GM18861 (cell line): ENCODE data around the gene SRRM1.
"Not testable (repeated sequence)": the region's sequence is repeated elsewhere in the genome, so short reads cannot be mapped to it uniquely, and the experiment has no call there.

ENCODE experiments used
- ATAC-seq: cut with Tn5 transposase; IDR thresholded peaks from one replicate; pipeline ENCODE4 v1.9.1; 2021; ENCODE audit not compliant: unreplicated experiment

The SRRM1 gene

GRCh38 chr1:24693827-24694379 is 50.8 kb downstream of the SRRM1 start:
- no peak for ATAC-seq

GRCh38 chr1:24694380-24694843 is 51.3 kb downstream of the SRRM1 start:
- ATAC-seq = peak; percentile 62

- no peak for ATAC-seq
Observed at GRCh38 chr1:24695202-24695974, 52.3 kb downstream of the SRRM1 start.

DNA sequence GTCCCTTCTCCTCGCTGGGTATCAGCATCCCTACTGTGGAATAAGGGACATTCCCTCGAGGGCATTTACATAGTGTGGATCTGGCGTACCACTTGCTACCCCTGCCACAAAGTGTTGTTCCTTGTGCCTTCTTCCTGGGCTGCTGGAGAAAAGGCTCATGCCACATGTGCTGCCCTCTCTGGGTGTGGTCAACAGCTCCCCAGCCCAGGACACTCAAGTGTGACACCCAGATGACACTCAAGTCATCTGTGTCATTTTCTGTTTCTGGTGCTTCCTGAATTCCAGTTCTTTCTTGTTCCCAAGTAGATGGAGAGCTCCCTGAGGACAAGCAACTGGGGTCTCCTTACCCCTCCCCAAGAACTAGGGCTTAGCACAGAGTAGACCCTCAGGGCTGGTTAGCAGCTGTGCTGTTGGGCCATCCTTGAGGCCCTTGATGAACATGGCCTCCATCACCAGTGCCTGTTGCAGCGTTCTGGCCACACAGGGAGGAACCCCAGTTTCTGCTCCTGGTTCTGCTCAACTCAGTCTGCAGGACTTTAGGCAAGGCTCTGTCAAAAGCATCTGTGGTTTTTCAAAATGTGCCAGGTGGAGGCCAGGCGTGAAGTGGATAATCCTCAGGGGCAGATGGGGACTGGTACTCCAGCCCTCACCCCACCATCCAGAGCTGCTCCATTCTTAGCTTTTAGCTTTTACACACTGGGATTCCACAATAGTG is 53.1 kb downstream of the SRRM1 start:
- no peak for ATAC-seq

DNA sequence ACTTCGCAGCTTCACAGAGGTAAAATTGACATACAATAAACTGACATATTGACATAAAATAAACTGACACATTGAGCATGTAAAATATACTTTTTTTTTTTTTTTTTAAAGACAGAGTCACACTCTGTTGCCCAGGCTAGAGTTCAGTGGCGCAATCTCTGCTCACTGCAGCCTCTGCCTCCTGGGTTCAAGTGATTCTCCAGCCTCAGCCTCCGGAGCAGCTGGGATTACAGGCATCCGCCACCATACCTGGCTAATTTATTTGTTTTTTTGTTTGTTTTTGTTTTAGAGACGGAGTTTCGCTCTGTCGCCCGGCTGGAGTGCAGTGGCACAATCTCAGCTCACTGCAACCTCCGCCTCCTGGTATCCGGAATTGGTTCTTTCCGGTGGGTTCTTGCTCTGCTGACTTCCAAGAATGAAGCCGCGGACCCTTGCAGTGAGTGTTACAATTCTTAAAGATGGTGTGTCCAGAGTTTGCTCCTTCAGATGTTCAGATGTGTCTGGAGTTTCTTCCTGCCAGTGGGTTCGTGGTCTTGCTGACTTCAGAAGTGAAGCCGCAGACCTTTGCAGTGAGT is 53.7 kb downstream of the SRRM1 start:
- ATAC-seq = no peak

- not testable (repeated sequence) for ATAC-seq
Observed at GRCh38 chr1:24697453-24698001, 54.4 kb downstream of the SRRM1 start.

GRCh38 chr1:24698326-24698725 is 55.2 kb downstream of the SRRM1 start:
- not testable (repeated sequence) for ATAC-seq

- ATAC-seq = no peak
Observed at GRCh38 chr1:24699628-24700027, 56.5 kb downstream of the SRRM1 start.

- ATAC-seq = no peak
Observed at GRCh38 chr1:24702511-24703293, 59.6 kb downstream of the SRRM1 start.

GRCh38 chr1:24704411-24705259 is 61.5 kb downstream of the SRRM1 start:
- no peak for ATAC-seq

DNA sequence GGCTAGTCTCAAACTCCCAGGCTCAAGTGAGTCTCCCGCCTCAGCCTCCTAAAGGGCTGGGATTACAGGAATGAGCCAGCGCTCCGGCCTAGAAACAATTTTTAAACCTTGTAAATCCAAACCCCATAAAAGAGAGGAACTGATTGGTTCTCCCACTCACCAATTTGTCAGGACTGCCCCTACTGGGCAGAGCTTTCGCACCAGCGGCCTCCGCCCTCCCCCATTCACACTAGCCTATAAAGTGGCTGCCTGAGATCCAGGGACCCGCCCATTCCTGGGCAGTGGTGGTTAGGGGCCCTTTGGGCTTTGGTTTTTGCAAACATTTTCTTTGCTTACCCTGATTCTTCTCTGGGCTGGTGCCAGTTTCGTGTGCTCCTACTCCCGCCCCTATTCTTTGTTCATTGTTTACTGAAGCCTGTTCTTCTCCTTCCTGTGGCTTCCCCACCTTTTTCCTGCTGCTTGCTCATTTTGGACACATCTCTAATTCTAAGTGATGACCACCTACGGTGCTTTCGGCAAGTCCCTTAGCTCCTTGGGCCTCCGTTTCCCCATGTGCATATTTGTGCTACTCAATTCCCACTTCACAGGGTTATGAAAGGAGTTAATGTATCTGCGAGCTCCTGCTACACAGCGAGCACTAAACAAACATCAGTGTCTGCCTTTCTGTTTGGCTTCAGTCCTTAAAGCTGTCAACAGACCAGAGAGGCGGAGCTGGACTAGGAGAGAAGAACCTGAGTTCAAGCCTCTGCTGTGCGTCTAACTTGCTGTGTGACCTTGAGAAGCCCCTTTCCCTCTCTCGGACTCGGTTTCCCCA is 62.4 kb downstream of the SRRM1 start:
- ATAC-seq = peak; percentile 81

GRCh38 chr1:24706074-24706389 is 62.9 kb downstream of the SRRM1 start:
- not testable (repeated sequence) for ATAC-seq

- ATAC-seq = no peak
Observed at GRCh38 chr1:24707687-24708086, 64.6 kb downstream of the SRRM1 start.

DNA sequence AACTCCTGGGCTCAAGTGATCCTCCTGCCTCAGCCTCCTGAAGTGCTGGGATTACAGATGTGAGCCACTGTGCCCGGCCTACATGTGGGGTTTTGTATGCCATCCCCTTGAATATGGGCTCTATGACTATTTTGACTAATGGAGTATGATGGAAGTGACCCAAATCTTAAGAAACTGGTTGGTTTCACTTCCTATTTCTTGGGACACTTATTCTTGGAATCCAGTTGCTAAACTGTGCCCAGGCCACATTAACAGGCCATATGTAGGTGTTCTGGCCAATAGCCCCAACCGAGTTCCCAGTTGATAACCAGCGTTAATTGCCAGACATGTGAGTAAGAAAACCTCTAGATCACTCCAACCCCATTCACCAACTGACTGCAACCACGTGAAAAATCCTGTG is 65.8 kb downstream of the SRRM1 start:
- ATAC-seq = no peak

GRCh38 chr1:24709791-24710441 is 66.8 kb downstream of the SRRM1 start:
- ATAC-seq = no peak

DNA sequence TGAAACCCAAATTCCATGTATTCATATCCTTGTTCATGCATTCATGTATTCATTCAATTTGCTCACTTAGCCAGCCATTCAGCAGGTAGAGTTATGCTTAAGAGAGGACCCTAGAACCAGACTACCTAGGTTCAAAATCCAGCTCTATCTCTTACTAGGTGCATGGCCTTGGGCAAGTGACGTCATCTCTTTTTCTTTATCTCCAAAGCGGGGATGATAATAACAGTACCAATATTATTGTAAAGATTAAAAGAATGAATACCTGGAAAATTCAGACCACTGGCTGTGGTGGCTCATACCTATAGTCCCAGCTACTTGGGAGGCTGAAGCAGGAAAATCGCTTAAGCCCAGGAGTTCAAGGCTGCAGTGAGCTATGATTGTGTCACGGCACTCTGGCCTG is 68.2 kb downstream of the SRRM1 start:
- ATAC-seq = no peak

GRCh38 chr1:24713176-24713575 is 70.1 kb downstream of the SRRM1 start:
- no peak for ATAC-seq

DNA sequence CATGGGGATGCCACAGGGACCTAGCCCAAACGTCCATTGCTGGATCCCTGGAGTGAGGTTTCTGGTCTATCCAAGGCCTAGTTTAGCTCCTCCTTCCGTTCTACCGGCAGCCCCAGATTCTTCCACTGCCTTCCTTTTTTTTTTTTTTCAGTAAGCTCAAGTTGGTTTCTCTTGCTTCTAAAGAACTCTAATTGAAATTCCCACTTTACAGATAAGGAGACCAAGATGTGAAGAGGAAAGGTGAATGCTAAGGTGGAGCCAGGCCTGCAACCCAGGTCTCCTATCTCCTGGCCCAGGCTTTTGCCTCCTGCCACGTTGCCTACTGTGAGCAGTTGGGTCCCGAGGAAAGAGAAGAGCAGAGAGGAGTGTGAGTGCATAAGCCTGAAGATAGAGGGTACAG is 70.6 kb downstream of the SRRM1 start:
- ATAC-seq = no peak
